ENCODE data around the gene GABRG3.
"Not testable (repeated sequence)": the region's sequence is repeated elsewhere in the genome, so short reads cannot be mapped to it uniquely, and the experiment has no call there.

DNA sequence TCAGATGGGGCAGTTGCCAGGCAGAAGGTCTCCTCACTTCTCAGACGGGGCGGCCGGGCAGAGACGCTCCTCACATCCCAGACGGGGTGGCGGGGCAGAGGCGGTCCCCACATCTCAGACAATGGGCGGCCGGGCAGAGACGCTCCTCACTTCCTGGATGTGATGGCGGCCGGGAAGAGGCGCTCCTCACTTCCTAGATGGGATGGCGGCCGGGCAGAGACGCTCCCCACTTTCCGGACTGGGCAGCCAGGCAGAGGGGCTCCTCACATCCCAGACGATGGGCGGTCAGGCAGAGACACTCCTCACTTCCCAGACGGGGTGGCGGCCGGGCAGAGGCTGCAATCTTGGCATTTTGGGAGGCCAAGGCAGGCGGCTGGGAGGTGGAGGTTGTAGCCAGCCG, 33.2 kb downstream of the GABRG3 start:
- TF ChIP-seq, protein P1, sequence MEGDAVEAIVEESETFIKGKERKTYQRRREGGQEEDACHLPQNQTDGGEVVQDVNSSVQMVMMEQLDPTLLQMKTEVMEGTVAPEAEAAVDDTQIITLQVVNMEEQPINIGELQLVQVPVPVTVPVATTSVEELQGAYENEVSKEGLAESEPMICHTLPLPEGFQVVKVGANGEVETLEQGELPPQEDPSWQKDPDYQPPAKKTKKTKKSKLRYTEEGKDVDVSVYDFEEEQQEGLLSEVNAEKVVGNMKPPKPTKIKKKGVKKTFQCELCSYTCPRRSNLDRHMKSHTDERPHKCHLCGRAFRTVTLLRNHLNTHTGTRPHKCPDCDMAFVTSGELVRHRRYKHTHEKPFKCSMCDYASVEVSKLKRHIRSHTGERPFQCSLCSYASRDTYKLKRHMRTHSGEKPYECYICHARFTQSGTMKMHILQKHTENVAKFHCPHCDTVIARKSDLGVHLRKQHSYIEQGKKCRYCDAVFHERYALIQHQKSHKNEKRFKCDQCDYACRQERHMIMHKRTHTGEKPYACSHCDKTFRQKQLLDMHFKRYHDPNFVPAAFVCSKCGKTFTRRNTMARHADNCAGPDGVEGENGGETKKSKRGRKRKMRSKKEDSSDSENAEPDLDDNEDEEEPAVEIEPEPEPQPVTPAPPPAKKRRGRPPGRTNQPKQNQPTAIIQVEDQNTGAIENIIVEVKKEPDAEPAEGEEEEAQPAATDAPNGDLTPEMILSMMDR (IDR thresholded peaks at IDR 0.05), result not testable (repeated sequence)
- TF ChIP-seq POLR2A (IDR thresholded peaks at IDR 0.05), result not testable (repeated sequence)

All from adrenal gland (tissue), 5 donors.